Parathyroid adenoma (tissue), 2 donors: ENCODE measurements around the gene ZNF462.

Source experiments
- H2AFZ ChIP-seq: fragments of 300-600 bp; sonication (generic); one replicate; pipeline ENCODE4 v1.7.0; 2017; ENCODE audit warnings: antibody characterized with exemption, mild to moderate bottlenecking
- H3K27ac ChIP-seq: fragments of 300-600 bp; sonication (generic); one replicate; pipeline ENCODE4 v1.7.0; 2017
- H3K27me3 ChIP-seq: fragments of 300-600 bp; sonication (generic); one replicate; pipeline ENCODE4 v1.7.0; 2017; ENCODE audit warnings: low read length; ENCODE audit not compliant: control insufficient read depth, insufficient read depth
- H3K36me3 ChIP-seq: fragments of 300-600 bp; sonication (generic); one replicate; pipeline ENCODE4 v1.7.0; 2017; ENCODE audit warnings: low read length; ENCODE audit not compliant: control insufficient read depth, insufficient read depth
- H3K4me1 ChIP-seq: fragments of 300-600 bp; sonication (generic); one replicate; pipeline ENCODE4 v1.7.0; 2017; ENCODE audit warnings: control low read depth
- H3K4me2 ChIP-seq: fragments of 300-600 bp; sonication (generic); one replicate; pipeline ENCODE4 v1.7.0; 2017; ENCODE audit warnings: low read length
- H3K4me3 ChIP-seq: fragments of 300-600 bp; sonication (generic); one replicate; pipeline ENCODE4 v1.7.0; 2017; ENCODE audit warnings: low read depth, low read length
- H3K79me2 ChIP-seq: fragments of 300-600 bp; sonication (generic); one replicate; pipeline ENCODE4 v1.7.0; 2017; ENCODE audit warnings: control low read depth
- H3K9ac ChIP-seq: fragments of 300-600 bp; sonication (generic); one replicate; pipeline ENCODE4 v1.7.0; 2017; ENCODE audit warnings: mild to moderate bottlenecking
- H3K9me3 ChIP-seq: fragments of 300-600 bp; sonication (generic); one replicate; pipeline ENCODE4 v1.7.0; 2017; ENCODE audit warnings: low read length; ENCODE audit not compliant: control insufficient read depth
- CTCF ChIP-seq: fragments of 300-600 bp; sonication (generic); IDR thresholded peaks from one replicate; pipeline ENCODE4 v1.7.0; 2017; ENCODE audit warnings: antibody characterized with exemption, mild to moderate bottlenecking
- donor health status: primary hyperparathyroidism.

ZNF462 gene

GRCh38 chr9:106947106-106947900 lies 84.3 kb downstream of the ZNF462 start:
- Histone ChIP-seq H3K9me3 (no peaks in the 10 kb centered on the region), H3K4me2 (no peak overlapping the region), H3K4me3 (no peak overlapping the region), H3K27ac (no peak overlapping the region), H3K4me1 (no peaks in the 10 kb centered on the region), H3K27me3 (no peaks in the 10 kb centered on the region), H3K36me3 (no peaks in the 10 kb centered on the region), H2AFZ (no peak overlapping the region), H3K9ac (no peak overlapping the region), H3K79me2 (no peaks in the 10 kb centered on the region)
- TF ChIP-seq CTCF: no peak

DNA sequence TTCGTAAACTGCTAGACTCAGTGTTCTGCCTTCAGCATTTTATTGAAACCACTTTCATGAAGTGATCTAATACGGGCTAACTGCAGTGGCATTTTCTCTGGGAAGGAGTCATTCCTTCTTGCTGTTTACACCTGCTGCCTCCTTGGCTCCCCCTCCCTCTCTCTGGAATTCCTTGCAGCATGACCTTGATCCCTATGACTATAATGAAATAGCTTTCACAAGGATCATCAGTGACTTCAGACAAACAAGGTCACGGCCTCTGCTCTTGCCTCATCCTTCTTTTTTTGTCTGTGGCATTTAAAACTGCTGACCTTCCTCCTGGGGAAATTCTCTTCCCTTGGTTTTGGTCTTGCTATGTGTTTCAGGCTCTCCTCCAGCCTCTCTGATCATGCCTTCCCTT lies 90.2 kb downstream of the ZNF462 start:
- TF ChIP-seq CTCF: no peak
- Histone ChIP-seq H3K9ac (no peak overlapping the region), H2AFZ (no peak overlapping the region), H3K4me3 (no peak overlapping the region), H3K4me1 (peaks cover 14% of the 10 kb centered on the region), H3K9me3 (no peaks in the 10 kb centered on the region), H3K27me3 (no peaks in the 10 kb centered on the region), H3K4me2 (no peak overlapping the region), H3K36me3 (no peaks in the 10 kb centered on the region), H3K79me2 (peaks cover 3% of the 10 kb centered on the region), H3K27ac (no peak overlapping the region)

DNA sequence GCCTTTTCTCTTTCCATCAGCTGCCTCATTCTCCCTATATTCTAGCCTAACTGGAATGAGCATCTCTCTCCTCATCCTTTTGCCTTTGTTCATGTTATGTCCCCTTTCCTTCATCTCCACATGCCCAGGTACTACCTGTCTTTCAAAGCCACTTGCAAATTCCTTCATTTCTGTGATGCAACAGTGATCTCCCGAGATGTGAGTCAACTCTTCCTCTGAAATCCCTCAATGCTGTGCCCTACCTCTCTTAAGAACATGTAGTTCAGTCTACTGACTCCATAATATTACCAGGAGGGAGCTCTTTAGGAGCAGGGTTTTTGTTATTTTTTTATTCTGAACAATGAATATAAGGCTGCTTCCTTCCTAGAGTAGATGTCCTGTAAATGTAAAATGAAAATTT lies 91.6 kb downstream of the ZNF462 start:
- no peaks in the 10 kb centered on the region for H3K36me3 ChIP-seq
- H2AFZ ChIP-seq: no peak overlapping the region
- H3K79me2 ChIP-seq: peaks cover 3% of the 10 kb centered on the region
- no peaks in the 10 kb centered on the region for H3K27me3 ChIP-seq
- peaks cover 14% of the 10 kb centered on the region for H3K4me1 ChIP-seq
- H3K9me3 ChIP-seq: no peaks in the 10 kb centered on the region
- no peak overlapping the region for H3K4me3 ChIP-seq
- no peak overlapping the region for H3K27ac ChIP-seq
- no peak for TF ChIP-seq CTCF
- no peak overlapping the region for H3K9ac ChIP-seq
- no peak overlapping the region for H3K4me2 ChIP-seq

- H3K36me3 ChIP-seq: no peaks in the 10 kb centered on the region
- peaks cover 3% of the 10 kb centered on the region for H3K79me2 ChIP-seq
- no peaks in the 10 kb centered on the region for H3K27me3 ChIP-seq
- peaks cover 14% of the 10 kb centered on the region for H3K4me1 ChIP-seq
- no peak overlapping the region for H3K4me3 ChIP-seq
- TF ChIP-seq CTCF: no peak
- no peak overlapping the region for H3K4me2 ChIP-seq
- H2AFZ ChIP-seq: no peak overlapping the region
- no peak overlapping the region for H3K9ac ChIP-seq
- no peak overlapping the region for H3K27ac ChIP-seq
- H3K9me3 ChIP-seq: no peaks in the 10 kb centered on the region
These were observed 92.2 kb downstream of the ZNF462 start for GRCh38 chr9:106954974-106955850.
